ENCODE data around the gene NME3. TPM values are rescaled to one million over a fixed set of nuclear protein-coding genes. Genes with fewer than 3 reads are reported as not detected.

The NME3 gene
- total and polyA plus RNA-seq, 9 of the 15 experiments (the other 6 are each of a cell fraction or from before 2014, with no cell fraction given), result 0.68 to 76.3 (median 11.5) TPM

DNA sequence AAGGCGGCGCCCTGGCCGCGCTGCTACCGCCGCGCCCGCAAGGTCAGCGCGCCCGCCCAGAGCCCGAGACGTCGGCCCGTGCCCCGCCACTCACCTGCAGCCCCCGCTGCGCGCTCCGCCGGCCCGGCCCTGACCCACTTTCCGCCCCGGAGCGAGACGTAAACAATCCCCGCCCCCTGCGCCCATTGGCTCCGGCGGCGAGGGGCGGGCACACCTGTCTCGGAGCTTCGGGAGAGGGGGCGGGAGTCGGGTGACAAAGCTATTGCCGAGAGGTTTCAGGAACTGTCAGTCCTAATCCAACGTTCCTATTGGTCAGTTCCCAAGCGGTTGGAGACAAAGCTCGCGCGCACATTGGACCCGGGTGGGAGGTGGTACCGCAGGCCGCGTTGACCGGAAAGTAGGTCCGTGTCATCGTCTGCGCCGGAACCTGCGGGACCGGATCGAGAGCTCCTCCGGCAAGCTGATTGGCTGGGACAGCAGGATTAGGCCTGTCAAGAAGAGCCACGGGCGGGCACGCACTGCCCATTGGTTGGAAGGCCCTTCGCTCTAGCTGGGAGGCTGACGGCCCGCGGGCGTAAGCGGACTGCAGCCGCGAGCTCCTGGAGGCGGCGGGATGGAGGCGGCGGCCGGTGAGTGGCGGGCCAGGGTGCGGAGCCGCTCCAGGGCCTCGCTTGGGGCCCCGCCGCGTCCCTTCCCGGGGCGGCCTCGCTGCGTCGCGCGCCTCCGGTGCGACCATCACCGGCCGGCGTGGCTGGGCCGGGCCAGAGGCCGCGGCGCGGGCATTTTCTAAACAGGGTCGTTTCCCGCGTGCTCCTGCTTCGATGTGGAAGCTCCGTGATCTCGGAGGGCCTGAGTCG, 11.3 kb upstream of the NME3 start, which contains the start of the genes NUBP2 and SPSB3 (continued):
- TF ChIP-seq, protein P1, sequence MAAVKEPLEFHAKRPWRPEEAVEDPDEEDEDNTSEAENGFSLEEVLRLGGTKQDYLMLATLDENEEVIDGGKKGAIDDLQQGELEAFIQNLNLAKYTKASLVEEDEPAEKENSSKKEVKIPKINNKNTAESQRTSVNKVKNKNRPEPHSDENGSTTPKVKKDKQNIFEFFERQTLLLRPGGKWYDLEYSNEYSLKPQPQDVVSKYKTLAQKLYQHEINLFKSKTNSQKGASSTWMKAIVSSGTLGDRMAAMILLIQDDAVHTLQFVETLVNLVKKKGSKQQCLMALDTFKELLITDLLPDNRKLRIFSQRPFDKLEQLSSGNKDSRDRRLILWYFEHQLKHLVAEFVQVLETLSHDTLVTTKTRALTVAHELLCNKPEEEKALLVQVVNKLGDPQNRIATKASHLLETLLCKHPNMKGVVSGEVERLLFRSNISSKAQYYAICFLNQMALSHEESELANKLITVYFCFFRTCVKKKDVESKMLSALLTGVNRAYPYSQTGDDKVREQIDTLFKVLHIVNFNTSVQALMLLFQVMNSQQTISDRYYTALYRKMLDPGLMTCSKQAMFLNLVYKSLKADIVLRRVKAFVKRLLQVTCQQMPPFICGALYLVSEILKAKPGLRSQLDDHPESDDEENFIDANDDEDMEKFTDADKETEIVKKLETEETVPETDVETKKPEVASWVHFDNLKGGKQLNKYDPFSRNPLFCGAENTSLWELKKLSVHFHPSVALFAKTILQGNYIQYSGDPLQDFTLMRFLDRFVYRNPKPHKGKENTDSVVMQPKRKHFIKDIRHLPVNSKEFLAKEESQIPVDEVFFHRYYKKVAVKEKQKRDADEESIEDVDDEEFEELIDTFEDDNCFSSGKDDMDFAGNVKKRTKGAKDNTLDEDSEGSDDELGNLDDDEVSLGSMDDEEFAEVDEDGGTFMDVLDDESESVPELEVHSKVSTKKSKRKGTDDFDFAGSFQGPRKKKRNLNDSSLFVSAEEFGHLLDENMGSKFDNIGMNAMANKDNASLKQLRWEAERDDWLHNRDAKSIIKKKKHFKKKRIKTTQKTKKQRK (IDR thresholded peaks at IDR 0.05; ENCODE audit: borderline replicate concordance, low read depth, low read length), result peak; percentile 95
- TF ChIP-seq ESRRB (CRISPR knock-in tag; IDR thresholded peaks at IDR 0.05; ENCODE audit: borderline replicate concordance) (no peak), ZNF644 (tag; IDR thresholded peaks at IDR 0.05; ENCODE audit: low read depth) (no peak), NUFIP1 (IDR thresholded peaks at IDR 0.05; ENCODE audit: partially characterized antibody) (no peak), KLF13 (tag; IDR thresholded peaks at IDR 0.05; ENCODE audit: borderline replicate concordance, low read depth) (no peak), ATF1 (CRISPR knock-in tag; IDR thresholded peaks at IDR 0.05) (peak; percentile 77), ATF1 (tag; IDR thresholded peaks at IDR 0.05) (peak; percentile 99), NFXL1 (CRISPR knock-in tag; IDR thresholded peaks at IDR 0.05) (no peak), ZKSCAN8 (CRISPR knock-in tag; IDR thresholded peaks at IDR 0.05) (no peak), PML (IDR thresholded peaks at IDR 0.05; ENCODE audit: low read length) (no peak), FOXP1 (CRISPR knock-in tag; IDR thresholded peaks at IDR 0.05) (peak; percentile 44; the same call in 1 of the 2 replicates), IRF2 (CRISPR knock-in tag; IDR thresholded peaks at IDR 0.05) (no peak), U2AF2 (optimal IDR thresholded peaks at IDR 0.05; ENCODE audit: low read depth, low read length) (no peak), PCBP2 (IDR thresholded peaks at IDR 0.05; ENCODE audit: low read depth, low read length, poor library complexity, severe bottlenecking) (no peak)
- TF ChIP-seq, protein P2, sequence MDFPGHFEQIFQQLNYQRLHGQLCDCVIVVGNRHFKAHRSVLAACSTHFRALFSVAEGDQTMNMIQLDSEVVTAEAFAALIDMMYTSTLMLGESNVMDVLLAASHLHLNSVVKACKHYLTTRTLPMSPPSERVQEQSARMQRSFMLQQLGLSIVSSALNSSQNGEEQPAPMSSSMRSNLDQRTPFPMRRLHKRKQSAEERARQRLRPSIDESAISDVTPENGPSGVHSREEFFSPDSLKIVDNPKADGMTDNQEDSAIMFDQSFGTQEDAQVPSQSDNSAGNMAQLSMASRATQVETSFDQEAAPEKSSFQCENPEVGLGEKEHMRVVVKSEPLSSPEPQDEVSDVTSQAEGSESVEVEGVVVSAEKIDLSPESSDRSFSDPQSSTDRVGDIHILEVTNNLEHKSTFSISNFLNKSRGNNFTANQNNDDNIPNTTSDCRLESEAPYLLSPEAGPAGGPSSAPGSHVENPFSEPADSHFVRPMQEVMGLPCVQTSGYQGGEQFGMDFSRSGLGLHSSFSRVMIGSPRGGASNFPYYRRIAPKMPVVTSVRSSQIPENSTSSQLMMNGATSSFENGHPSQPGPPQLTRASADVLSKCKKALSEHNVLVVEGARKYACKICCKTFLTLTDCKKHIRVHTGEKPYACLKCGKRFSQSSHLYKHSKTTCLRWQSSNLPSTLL (IDR thresholded peaks at IDR 0.05), result peak; percentile 96
- TF ChIP-seq, protein P3, sequence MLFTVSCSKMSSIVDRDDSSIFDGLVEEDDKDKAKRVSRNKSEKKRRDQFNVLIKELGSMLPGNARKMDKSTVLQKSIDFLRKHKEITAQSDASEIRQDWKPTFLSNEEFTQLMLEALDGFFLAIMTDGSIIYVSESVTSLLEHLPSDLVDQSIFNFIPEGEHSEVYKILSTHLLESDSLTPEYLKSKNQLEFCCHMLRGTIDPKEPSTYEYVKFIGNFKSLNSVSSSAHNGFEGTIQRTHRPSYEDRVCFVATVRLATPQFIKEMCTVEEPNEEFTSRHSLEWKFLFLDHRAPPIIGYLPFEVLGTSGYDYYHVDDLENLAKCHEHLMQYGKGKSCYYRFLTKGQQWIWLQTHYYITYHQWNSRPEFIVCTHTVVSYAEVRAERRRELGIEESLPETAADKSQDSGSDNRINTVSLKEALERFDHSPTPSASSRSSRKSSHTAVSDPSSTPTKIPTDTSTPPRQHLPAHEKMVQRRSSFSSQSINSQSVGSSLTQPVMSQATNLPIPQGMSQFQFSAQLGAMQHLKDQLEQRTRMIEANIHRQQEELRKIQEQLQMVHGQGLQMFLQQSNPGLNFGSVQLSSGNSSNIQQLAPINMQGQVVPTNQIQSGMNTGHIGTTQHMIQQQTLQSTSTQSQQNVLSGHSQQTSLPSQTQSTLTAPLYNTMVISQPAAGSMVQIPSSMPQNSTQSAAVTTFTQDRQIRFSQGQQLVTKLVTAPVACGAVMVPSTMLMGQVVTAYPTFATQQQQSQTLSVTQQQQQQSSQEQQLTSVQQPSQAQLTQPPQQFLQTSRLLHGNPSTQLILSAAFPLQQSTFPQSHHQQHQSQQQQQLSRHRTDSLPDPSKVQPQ (CRISPR knock-in tag; IDR thresholded peaks at IDR 0.05; ENCODE audit: borderline replicate concordance), result no peak
- TF ChIP-seq, protein P4, sequence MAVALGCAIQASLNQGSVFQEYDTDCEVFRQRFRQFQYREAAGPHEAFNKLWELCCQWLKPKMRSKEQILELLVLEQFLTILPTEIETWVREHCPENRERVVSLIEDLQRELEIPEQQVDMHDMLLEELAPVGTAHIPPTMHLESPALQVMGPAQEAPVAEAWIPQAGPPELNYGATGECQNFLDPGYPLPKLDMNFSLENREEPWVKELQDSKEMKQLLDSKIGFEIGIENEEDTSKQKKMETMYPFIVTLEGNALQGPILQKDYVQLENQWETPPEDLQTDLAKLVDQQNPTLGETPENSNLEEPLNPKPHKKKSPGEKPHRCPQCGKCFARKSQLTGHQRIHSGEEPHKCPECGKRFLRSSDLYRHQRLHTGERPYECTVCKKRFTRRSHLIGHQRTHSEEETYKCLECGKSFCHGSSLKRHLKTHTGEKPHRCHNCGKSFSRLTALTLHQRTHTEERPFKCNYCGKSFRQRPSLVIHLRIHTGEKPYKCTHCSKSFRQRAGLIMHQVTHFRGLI (CRISPR knock-in tag; IDR thresholded peaks at IDR 0.05), result no peak
